Measurements from ENCODE around the gene ELMOD1. TPM values are rescaled to one million over a fixed set of nuclear protein-coding genes. Genes with fewer than 3 reads are reported as not detected.

Gene ELMOD1
- total and polyA plus RNA-seq, 2 donors (not counting 3 experiments of a cell fraction or from before 2014, with no cell fraction given): 1.6 to 2.4 TPM

DNA sequence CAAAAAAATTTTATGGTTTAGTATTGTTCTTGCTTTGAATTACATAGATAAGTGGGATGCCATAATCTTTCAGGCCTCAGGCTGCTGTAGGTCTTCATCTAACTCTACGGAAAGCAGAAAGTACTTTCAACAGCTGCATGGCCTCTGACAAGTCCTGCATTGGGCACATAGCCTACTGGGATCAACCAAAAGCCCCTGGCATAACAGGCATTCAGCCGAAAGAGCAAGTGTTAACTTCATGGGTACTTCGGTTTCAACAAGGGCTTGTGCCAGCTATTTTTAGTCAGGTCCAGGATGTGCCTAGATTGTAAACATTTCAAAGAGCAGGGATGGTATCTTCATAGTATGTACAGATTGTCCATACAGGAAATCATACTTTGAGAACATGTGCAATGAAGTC lies 117.8 kb downstream of the ELMOD1 start:
- Histone ChIP-seq H3K9me3 (replicated peaks; ENCODE audit: control insufficient read depth, insufficient read depth, low read length) (no peaks in the 10 kb centered on the region), H3K4me2 (ENCODE audit: insufficient read depth, low read length) (no peak overlapping the region), H2AFZ (ENCODE audit: low read depth, low read length) (no peak overlapping the region), H3K27me3 (ENCODE audit: control insufficient read depth in 2 of 2, insufficient read depth in 2 of 2, low read length in 2 of 2) (peaks cover 17 to 31% of the 10 kb centered on the region in 2 experiments), H4K20me1 (replicated peaks; ENCODE audit: control insufficient read depth, extremely low read depth, insufficient read depth, low read length) (no peaks in the 10 kb centered on the region), H3K79me2 (ENCODE audit: control insufficient read depth, insufficient read depth, low read length) (no peaks in the 10 kb centered on the region), H3K36me3 (ENCODE audit: control insufficient read depth in 2 of 2, extremely low read depth in 1 of 2, insufficient read depth in 2 of 2, low read length in 2 of 2) (no peaks in the 10 kb centered on the region), H3K4me3 (replicated peaks in 1 of 3; ENCODE audit: insufficient read depth in 1 of 3, low read depth in 1 of 3, low read length in 3 of 3) (no peak overlapping the region), H3K4me1 (ENCODE audit: control insufficient read depth, extremely low read depth, insufficient read depth, low read length) (no peaks in the 10 kb centered on the region), H3K27ac (ENCODE audit: insufficient read depth, low read depth, low read length) (no peak overlapping the region), H3K9ac (replicated peaks; ENCODE audit: extremely low read depth, insufficient read depth, low read length) (no peak overlapping the region), H3K9me1 (replicated peaks; ENCODE audit: control insufficient read depth, extremely low read depth, insufficient read depth, low read length) (no peaks in the 10 kb centered on the region)
- BruUV-seq (replicated peaks): no TSS peak
- ChIA-PET CTCF (no interaction called here), POLR2A (no interaction called here)
- TF ChIP-seq MAX (IDR thresholded peaks at IDR 0.05; ENCODE audit: insufficient read depth, insufficient read length) (no peak), CTCF (IDR thresholded peaks at IDR 0.05; ENCODE audit: extremely low read depth in 1 of 2, insufficient read depth in 1 of 2, low read depth in 1 of 2, low read length in 2 of 2) (no peak), POLR2AphosphoS5 (IDR thresholded peaks at IDR 0.05; ENCODE audit: insufficient read depth, low read depth, low read length) (no peak)
- no peak for DNase-seq (ENCODE audit: low read depth, low spot score)
- intact Hi-C loops (cut with micrococcal nuclease) (no loop called here), dilution Hi-C loops (cut with MboI; ENCODE audit: extremely low pct_ligation_motif_present, low sequenced_read_pairs) (no loop called here)
- no peak for FAIRE-seq

DNA sequence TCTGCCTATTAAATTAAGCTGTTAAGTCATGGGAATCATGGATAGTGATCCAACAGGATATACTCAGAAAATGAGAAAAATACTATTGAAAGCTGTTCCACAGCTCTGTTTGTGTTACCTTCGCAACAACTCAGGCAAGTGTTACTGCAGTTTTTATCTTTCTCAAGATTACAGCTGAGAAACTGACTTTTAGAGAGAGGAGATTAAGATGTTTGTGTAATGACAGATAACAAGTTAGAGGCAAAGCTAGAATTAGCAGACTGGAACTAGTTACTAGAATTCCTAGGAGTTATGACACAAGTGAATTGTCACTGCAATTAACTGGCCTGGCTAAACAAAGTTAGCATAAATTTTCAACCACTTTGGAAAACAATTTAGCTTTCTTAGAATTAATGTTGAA lies 119.4 kb downstream of the ELMOD1 start:
- no TSS peak for BruUV-seq (replicated peaks)
- intact Hi-C loops (cut with micrococcal nuclease): no loop called here
- DNase-seq (ENCODE audit: low read depth, low spot score): no peak

More for the DNA sequence above, 119.4 kb downstream of the ELMOD1 start:
- Histone ChIP-seq H3K9me1 (replicated peaks; ENCODE audit: control insufficient read depth, extremely low read depth, insufficient read depth, low read length) (no peaks in the 10 kb centered on the region), H4K20me1 (replicated peaks; ENCODE audit: control insufficient read depth, extremely low read depth, insufficient read depth, low read length) (no peaks in the 10 kb centered on the region), H3K9me3 (replicated peaks; ENCODE audit: control insufficient read depth, insufficient read depth, low read length) (no peaks in the 10 kb centered on the region), H3K4me1 (ENCODE audit: control insufficient read depth, extremely low read depth, insufficient read depth, low read length) (no peaks in the 10 kb centered on the region), H3K9ac (replicated peaks; ENCODE audit: extremely low read depth, insufficient read depth, low read length) (no peak overlapping the region), H2AFZ (ENCODE audit: low read depth, low read length) (no peak overlapping the region), H3K79me2 (ENCODE audit: control insufficient read depth, insufficient read depth, low read length) (no peaks in the 10 kb centered on the region), H3K4me2 (ENCODE audit: insufficient read depth, low read length) (no peak overlapping the region), H3K4me3 (replicated peaks in 1 of 3; ENCODE audit: insufficient read depth in 1 of 3, low read depth in 1 of 3, low read length in 3 of 3) (no peak overlapping the region), H3K36me3 (ENCODE audit: control insufficient read depth in 2 of 2, extremely low read depth in 1 of 2, insufficient read depth in 2 of 2, low read length in 2 of 2) (no peaks in the 10 kb centered on the region), H3K27ac (ENCODE audit: insufficient read depth, low read depth, low read length) (no peak overlapping the region), H3K27me3 (ENCODE audit: control insufficient read depth in 2 of 2, insufficient read depth in 2 of 2, low read length in 2 of 2) (peaks cover 17 to 31% of the 10 kb centered on the region in 2 experiments)
- no peak for FAIRE-seq
- CTCF ChIA-PET: interaction anchor here (0.9 kb wide), 1 partner anchor 21 kb away, joined by 4 read pairs; no protein-coding TSS in a partner anchor
- dilution Hi-C loops (cut with MboI; ENCODE audit: extremely low pct_ligation_motif_present, low sequenced_read_pairs): no loop called here
- POLR2A ChIA-PET: no interaction called here
- no peak for TF ChIP-seq POLR2AphosphoS5 (IDR thresholded peaks at IDR 0.05; ENCODE audit: insufficient read depth, low read depth, low read length)
- no peak for TF ChIP-seq FOS (IDR thresholded peaks at IDR 0.05; ENCODE audit: borderline replicate concordance, insufficient read depth, low read length)
- no peak for TF ChIP-seq CTCF (IDR thresholded peaks at IDR 0.05; ENCODE audit: extremely low read depth in 1 of 2, insufficient read depth in 1 of 2, low read depth in 1 of 2, low read length in 2 of 2)
- TF ChIP-seq MAX (IDR thresholded peaks at IDR 0.05; ENCODE audit: insufficient read depth, insufficient read length): no peak
- no peak for TF ChIP-seq EZH2 (IDR thresholded peaks at IDR 0.05; ENCODE audit: borderline replicate concordance, low read depth, low read length, severe bottlenecking)
- no peak for TF ChIP-seq JUN (IDR thresholded peaks at IDR 0.05; ENCODE audit: borderline replicate concordance, insufficient read depth, insufficient read length, low read depth)
- TF ChIP-seq GATA2 (IDR thresholded peaks at IDR 0.05; ENCODE audit: insufficient read depth, insufficient read length, low read depth, low read length): no peak
- TF ChIP-seq POLR2A (IDR thresholded peaks at IDR 0.05; ENCODE audit: low read depth, low read length): no peak
- TF ChIP-seq MYC (IDR thresholded peaks at IDR 0.05; ENCODE audit: low read depth, low read length): no peak

All from endothelial cell of umbilical vein (primary cell).